ENCODE data around the gene RNF26.

The RNF26 gene

GRCh38 chr11:119316016-119316728 is 18.2 kb upstream of the RNF26 start:
- peak; percentile 80 for DNase-seq

- peak; percentile 81 for DNase-seq
Observed at GRCh38 chr11:119316729-119317591, 17.4 kb upstream of the RNF26 start, which contains the start of gene MCAM. Gene MCAM, minus strand, starts transcription at chr11:119317130. Its CDS starts 29 bp downstream, at chr11:119317101.

- DNase-seq = no peak
Observed at GRCh38 chr11:119317592-119318239, 16.6 kb upstream of the RNF26 start.

- DNase-seq = peak; percentile 76
Observed at GRCh38 chr11:119318240-119319135, 15.8 kb upstream of the RNF26 start.

- DNase-seq = no peak
Observed at GRCh38 chr11:119319136-119319699, 15.1 kb upstream of the RNF26 start.

- no peak for DNase-seq
Observed at GRCh38 chr11:119319700-119320239, 14.6 kb upstream of the RNF26 start.

GRCh38 chr11:119320240-119320775 is 14.0 kb upstream of the RNF26 start:
- peak; percentile 72 for DNase-seq

GRCh38 chr11:119320776-119321524 is 13.4 kb upstream of the RNF26 start:
- DNase-seq = peak; percentile 85

GRCh38 chr11:119322360-119322739 is 12.0 kb upstream of the RNF26 start:
- no peak for DNase-seq

GRCh38 chr11:119322921-119323531 is 11.3 kb upstream of the RNF26 start:
- no peak for DNase-seq

GRCh38 chr11:119323532-119324033 is 10.7 kb upstream of the RNF26 start:
- DNase-seq = peak; percentile 78

- no peak for DNase-seq
Observed at GRCh38 chr11:119324189-119324588, 10.1 kb upstream of the RNF26 start.

- DNase-seq = no peak
Observed at GRCh38 chr11:119329320-119329719, 5.0 kb upstream of the RNF26 start.

GRCh38 chr11:119330237-119330636 is 4.1 kb upstream of the RNF26 start:
- DNase-seq = no peak

GRCh38 chr11:119332111-119332765 is 2.1 kb upstream of the RNF26 start:
- DNase-seq = no peak

- DNase-seq = no peak
Observed at GRCh38 chr11:119335091-119335654, 846 bp downstream of the RNF26 start.

- no peak for DNase-seq
Observed at GRCh38 chr11:119335655-119336543, 1.6 kb downstream of the RNF26 start.
